ENCODE results near the gene SPRY4.

DNA sequence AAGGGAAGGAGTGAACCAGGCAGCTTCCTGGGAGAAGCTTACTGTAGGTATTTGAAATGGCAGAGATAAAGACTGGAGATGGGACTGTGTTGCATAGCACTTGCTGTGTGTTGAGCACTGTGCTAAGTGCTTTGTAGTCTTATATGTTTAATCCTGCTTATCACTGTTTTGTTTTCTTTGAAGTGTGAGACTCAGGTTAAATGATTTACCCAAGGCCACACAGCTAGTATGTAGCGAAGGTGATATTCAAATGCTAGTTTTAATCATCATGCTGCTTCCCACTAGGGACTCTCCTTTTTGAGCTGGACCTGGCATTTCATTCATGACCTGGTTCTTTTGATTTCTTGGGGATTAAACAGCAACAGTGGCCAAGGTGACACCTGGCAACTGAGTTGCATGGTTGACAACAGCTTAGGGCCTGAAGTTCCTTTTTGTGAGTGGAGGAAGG lies 35.3 kb upstream of the SPRY4 start:
- TF ChIP-seq, protein P1, sequence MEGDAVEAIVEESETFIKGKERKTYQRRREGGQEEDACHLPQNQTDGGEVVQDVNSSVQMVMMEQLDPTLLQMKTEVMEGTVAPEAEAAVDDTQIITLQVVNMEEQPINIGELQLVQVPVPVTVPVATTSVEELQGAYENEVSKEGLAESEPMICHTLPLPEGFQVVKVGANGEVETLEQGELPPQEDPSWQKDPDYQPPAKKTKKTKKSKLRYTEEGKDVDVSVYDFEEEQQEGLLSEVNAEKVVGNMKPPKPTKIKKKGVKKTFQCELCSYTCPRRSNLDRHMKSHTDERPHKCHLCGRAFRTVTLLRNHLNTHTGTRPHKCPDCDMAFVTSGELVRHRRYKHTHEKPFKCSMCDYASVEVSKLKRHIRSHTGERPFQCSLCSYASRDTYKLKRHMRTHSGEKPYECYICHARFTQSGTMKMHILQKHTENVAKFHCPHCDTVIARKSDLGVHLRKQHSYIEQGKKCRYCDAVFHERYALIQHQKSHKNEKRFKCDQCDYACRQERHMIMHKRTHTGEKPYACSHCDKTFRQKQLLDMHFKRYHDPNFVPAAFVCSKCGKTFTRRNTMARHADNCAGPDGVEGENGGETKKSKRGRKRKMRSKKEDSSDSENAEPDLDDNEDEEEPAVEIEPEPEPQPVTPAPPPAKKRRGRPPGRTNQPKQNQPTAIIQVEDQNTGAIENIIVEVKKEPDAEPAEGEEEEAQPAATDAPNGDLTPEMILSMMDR (IDR thresholded peaks at IDR 0.05), result no peak
- TF ChIP-seq POLR2A (IDR thresholded peaks at IDR 0.05), result no peak

Measured in stomach (tissue), 4 donors.